ENCODE results near the gene MAD1L1. TPM values are rescaled to one million over a fixed set of nuclear protein-coding genes. Genes with fewer than 3 reads are reported as not detected.
"Not testable (repeated sequence)": the region's sequence is repeated elsewhere in the genome, so short reads cannot be mapped to it uniquely, and the experiment has no call there.

MAD1L1 gene
- polyA plus RNA-seq, 4 donors = 12.3 to 21.7 (median 18.1) TPM

DNA sequence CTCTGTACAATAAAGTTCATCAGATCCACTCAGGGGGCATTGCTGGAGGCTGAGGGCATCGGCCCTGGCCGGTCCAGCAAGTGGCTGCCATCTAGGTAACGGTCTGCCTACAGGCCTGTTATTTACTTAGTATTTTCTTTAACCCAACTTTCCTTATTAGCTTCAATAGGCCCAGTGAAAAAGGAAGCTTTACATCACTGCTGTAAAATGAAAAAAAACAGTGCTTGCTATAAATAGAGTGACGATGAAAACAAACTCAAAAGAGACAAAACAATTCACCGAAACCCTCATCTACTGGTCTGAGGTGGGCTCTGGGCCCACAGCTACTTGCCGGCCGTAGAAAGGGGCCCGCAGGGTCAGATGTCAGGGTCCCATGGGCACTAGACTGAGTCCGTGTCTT, 370.2 kb downstream of the MAD1L1 start:
- 73 to 95% (median 80%) methylated on average over 9 of the region's 9 CpGs for WGBS, 3 donors
- no peak for DNase-seq
- Histone ChIP-seq H3K4me1 (ENCODE audit: control insufficient read depth in 3 of 3, insufficient read depth in 2 of 3, low read depth in 1 of 3, low read length in 2 of 3) (no peaks in the 10 kb centered on the region), H3K4me3 (ENCODE audit: low read depth in 1 of 3, low read length in 3 of 3) (no peak overlapping the region), H3K27me3 (ENCODE audit: control insufficient read depth in 3 of 3, insufficient read depth in 3 of 3, low read length in 3 of 3) (no peaks in the 10 kb centered on the region), H3K27ac (ENCODE audit: low read depth in 1 of 3, low read length in 2 of 3) (no peak overlapping the region), H3K36me3 (ENCODE audit: control insufficient read depth in 3 of 3, insufficient read depth in 2 of 3, low read depth in 1 of 3, low read length in 3 of 3) (peaks cover 0 to 4% (median 0%) of the 10 kb centered on the region in 3 donors), H3K9me3 (ENCODE audit: control insufficient read depth in 2 of 2, insufficient read depth in 1 of 2, low read depth in 1 of 2, low read length in 1 of 2) (no peaks in the 10 kb centered on the region)
- FAIRE-seq = no peak

DNA sequence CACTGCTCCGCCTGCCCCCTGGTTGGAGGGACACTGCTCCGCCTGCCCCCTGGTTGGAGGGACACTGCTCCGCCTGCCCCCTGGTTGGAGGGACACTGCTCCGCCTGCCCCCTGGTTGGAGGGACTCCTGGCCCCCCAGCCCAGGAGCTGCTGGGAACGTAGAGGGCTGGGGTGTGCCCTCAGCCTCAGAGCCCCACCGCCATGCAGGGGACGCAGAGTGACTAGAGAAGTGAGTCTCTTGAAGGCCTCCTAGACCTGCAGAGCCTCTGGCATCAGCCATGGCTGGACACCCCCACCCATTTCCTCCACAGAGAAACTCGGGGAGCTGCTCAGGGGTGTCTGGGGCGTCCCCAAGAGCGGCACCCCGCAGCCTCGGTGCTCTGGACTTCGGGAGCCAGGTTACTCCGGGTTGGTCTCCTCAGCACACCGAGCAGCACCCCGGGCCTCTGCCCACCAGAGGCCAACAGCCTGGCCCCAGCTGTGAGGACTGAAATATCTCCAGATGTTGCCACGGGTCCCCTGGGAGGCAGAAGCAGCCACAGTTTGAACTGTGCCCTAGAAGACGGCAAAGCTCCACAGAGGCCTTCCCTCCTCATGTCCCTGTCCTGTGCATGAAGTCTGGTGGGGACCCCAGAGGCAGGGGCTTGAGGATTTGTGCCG, 370.8 kb downstream of the MAD1L1 start:
- no peak for DNase-seq
- WGBS, 3 donors = 83 to 97% (median 94%) methylated on average over 15 to 17 of the region's 19 CpGs
- H3K27ac ChIP-seq (ENCODE audit: low read depth in 1 of 3, low read length in 2 of 3) = no peak overlapping the region

DNA sequence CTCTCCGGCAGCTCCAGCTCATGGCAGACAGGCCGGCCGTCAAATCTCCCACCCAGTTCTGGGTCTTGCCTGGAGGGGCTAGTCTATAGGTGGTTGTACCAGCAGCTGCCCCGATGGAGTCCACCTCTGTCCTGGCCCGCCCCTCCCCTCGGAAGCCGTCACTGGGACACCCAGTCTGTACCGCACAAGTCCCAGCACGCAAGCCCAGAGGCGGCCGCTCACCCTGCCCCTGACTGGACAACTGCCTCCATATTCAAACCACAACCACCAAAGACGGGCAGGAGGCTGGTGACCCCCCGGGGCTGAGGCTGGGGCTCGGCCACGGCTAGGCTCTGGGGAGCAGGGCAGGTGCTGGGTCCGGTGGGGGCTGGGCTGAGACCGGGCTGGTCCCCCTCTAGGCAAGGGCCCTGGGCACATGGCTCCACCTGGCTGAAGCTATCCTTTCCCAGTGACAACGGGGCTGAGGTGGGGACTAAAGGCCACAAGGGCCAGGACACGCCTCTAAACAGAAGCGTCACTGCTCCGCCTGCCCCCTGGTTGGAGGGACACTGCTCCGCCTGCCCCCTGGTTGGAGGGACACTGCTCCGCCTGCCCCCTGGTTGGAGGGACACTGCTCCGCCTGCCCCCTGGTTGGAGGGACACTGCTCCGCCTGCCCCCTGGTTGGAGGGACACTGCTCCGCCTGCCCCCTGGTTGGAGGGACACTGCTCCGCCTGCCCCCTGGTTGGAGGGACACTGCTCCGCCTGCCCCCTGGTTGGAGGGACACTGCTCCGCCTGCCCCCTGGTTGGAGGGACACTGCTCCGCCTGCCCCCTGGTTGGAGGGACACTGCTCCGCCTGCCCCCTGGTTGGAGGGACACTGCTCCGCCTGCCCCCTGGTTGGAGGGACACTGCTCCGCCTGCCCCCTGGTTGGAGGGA, 371.6 kb downstream of the MAD1L1 start:
- not testable (repeated sequence) for H3K9me3 ChIP-seq (ENCODE audit: control insufficient read depth in 2 of 2, insufficient read depth in 1 of 2, low read depth in 1 of 2, low read length in 1 of 2); H3K36me3 ChIP-seq (ENCODE audit: control insufficient read depth in 3 of 3, insufficient read depth in 2 of 3, low read depth in 1 of 3, low read length in 3 of 3); H3K4me3 ChIP-seq (ENCODE audit: low read depth in 1 of 3, low read length in 3 of 3); H3K4me1 ChIP-seq (ENCODE audit: control insufficient read depth in 3 of 3, insufficient read depth in 2 of 3, low read depth in 1 of 3, low read length in 2 of 3); DNase-seq; FAIRE-seq; H3K27me3 ChIP-seq (ENCODE audit: control insufficient read depth in 3 of 3, insufficient read depth in 3 of 3, low read length in 3 of 3); H3K27ac ChIP-seq (ENCODE audit: low read depth in 1 of 3, low read length in 2 of 3)
- WGBS, 3 donors = 89 to 93% (median 92%) methylated on average over 21 to 23 of the region's 33 CpGs

More for the DNA sequence above, 370.8 kb downstream of the MAD1L1 start:
- Histone ChIP-seq H3K9me3 (ENCODE audit: control insufficient read depth in 2 of 2, insufficient read depth in 1 of 2, low read depth in 1 of 2, low read length in 1 of 2) (no peaks in the 10 kb centered on the region), H3K4me3 (ENCODE audit: low read depth in 1 of 3, low read length in 3 of 3) (no peak overlapping the region), H3K4me1 (ENCODE audit: control insufficient read depth in 3 of 3, insufficient read depth in 2 of 3, low read depth in 1 of 3, low read length in 2 of 3) (no peaks in the 10 kb centered on the region), H3K36me3 (ENCODE audit: control insufficient read depth in 3 of 3, insufficient read depth in 2 of 3, low read depth in 1 of 3, low read length in 3 of 3) (peaks cover 0 to 4% (median 0%) of the 10 kb centered on the region in 3 donors), H3K27me3 (ENCODE audit: control insufficient read depth in 3 of 3, insufficient read depth in 3 of 3, low read length in 3 of 3) (no peaks in the 10 kb centered on the region)
- no peak for FAIRE-seq

DNA sequence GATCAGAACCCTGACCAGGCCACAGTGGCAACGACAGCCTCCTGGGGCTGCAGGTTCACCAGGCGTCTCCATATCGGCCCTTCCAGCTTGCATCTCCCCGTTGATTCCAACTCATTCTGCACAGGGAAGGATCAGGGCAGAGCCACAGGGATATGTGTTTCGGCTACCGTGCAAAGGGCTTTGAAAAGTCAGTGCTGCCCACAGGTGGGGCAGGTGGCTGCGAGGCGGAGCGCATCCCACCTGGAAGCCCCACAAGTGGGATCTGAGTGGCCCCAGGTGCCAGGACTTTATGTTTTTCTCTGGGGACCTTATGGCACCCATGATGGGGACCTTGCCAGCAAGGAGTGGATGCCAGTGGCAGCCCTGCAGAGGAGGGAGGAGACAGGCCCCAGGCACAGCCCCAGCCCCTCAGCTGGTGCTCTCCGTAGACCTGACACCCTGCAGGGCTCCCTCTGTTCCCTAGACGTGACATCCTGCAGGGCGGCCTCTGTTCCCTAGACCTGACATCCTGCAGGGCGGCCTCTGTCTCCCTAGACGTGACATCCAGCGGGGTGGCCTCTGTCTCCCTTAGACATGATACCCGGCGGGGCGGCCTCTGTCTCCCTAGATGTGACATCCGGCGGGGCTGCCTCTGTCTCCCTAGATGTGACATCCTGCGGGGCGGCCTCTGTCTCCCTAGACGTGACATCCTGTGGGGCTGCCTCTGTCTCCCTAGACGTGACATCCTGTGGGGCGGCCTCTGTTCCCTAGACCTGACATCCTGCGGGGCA, 373.3 kb downstream of the MAD1L1 start:
- peaks cover 0 to 4% (median 0%) of the 10 kb centered on the region in 3 donors for H3K36me3 ChIP-seq (ENCODE audit: control insufficient read depth in 3 of 3, insufficient read depth in 2 of 3, low read depth in 1 of 3, low read length in 3 of 3)
- 92 to 94% (median 93%) methylated on average over 26 of the region's 26 CpGs for WGBS, 3 donors
- H3K27ac ChIP-seq (ENCODE audit: low read depth in 1 of 3, low read length in 2 of 3) = no peak overlapping the region
- no peaks in the 10 kb centered on the region for H3K27me3 ChIP-seq (ENCODE audit: control insufficient read depth in 3 of 3, insufficient read depth in 3 of 3, low read length in 3 of 3)
- DNase-seq (no peak), FAIRE-seq (no peak)
- no peak overlapping the region for H3K4me3 ChIP-seq (ENCODE audit: low read depth in 1 of 3, low read length in 3 of 3)
- no peaks in the 10 kb centered on the region for H3K9me3 ChIP-seq (ENCODE audit: control insufficient read depth in 2 of 2, insufficient read depth in 1 of 2, low read depth in 1 of 2, low read length in 1 of 2)
- peaks cover 0 to 9% (median 0%) of the 10 kb centered on the region in 3 donors for H3K4me1 ChIP-seq (ENCODE audit: control insufficient read depth in 3 of 3, insufficient read depth in 2 of 3, low read depth in 1 of 3, low read length in 2 of 3)

DNA sequence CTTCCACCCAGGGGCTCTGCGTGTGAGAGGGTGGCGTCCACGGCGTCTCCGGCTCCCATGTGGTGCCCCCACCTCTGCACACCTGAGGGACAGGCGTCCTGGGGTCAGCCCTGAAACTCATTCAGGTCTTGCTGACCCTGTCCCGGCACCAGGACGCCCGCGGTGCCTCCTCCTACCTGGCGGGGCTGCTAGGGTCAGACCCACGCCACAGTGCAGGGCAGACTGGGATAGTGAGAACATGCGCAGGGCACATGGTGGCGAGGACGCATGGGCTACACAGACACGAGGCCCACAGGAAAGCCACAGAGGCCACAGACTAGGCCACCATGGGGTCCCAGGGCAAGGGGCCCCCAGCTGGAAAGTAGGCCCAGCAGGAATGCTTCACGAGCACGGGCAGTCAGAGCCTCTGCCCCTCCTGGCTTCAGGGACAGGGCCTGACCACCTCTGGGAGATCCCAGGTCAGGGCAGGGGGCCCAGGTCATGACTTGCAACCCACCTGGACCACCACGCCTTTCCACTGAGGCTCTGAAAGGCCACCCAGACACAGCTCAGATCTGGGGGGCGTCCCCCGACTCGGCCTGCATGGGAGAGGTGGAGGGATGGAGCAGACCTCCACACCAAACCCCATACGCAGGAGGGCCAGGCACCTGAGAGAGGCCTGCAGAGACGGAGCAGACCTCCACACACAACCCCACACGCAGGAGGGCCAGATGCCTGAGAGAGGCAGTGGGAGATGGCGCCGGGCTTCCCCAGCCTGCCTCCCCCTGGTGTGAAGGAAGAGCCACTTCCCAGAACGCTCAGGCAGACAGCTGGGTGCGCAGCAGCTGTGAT, 374.1 kb downstream of the MAD1L1 start:
- FAIRE-seq (no peak), DNase-seq (no peak)
- Histone ChIP-seq H3K27ac (ENCODE audit: low read depth in 1 of 3, low read length in 2 of 3) (no peak overlapping the region), H3K9me3 (ENCODE audit: control insufficient read depth in 2 of 2, insufficient read depth in 1 of 2, low read depth in 1 of 2, low read length in 1 of 2) (no peaks in the 10 kb centered on the region), H3K36me3 (ENCODE audit: control insufficient read depth in 3 of 3, insufficient read depth in 2 of 3, low read depth in 1 of 3, low read length in 3 of 3) (no peaks in the 10 kb centered on the region), H3K4me1 (ENCODE audit: control insufficient read depth in 3 of 3, insufficient read depth in 2 of 3, low read depth in 1 of 3, low read length in 2 of 3) (peaks cover 0 to 11% (median 0%) of the 10 kb centered on the region in 3 donors), H3K27me3 (ENCODE audit: control insufficient read depth in 3 of 3, insufficient read depth in 3 of 3, low read length in 3 of 3) (no peaks in the 10 kb centered on the region), H3K4me3 (ENCODE audit: low read depth in 1 of 3, low read length in 3 of 3) (no peak overlapping the region)
- WGBS, 3 donors = 95 to 96% (median 95%) methylated on average over 29 of the region's 29 CpGs

DNA sequence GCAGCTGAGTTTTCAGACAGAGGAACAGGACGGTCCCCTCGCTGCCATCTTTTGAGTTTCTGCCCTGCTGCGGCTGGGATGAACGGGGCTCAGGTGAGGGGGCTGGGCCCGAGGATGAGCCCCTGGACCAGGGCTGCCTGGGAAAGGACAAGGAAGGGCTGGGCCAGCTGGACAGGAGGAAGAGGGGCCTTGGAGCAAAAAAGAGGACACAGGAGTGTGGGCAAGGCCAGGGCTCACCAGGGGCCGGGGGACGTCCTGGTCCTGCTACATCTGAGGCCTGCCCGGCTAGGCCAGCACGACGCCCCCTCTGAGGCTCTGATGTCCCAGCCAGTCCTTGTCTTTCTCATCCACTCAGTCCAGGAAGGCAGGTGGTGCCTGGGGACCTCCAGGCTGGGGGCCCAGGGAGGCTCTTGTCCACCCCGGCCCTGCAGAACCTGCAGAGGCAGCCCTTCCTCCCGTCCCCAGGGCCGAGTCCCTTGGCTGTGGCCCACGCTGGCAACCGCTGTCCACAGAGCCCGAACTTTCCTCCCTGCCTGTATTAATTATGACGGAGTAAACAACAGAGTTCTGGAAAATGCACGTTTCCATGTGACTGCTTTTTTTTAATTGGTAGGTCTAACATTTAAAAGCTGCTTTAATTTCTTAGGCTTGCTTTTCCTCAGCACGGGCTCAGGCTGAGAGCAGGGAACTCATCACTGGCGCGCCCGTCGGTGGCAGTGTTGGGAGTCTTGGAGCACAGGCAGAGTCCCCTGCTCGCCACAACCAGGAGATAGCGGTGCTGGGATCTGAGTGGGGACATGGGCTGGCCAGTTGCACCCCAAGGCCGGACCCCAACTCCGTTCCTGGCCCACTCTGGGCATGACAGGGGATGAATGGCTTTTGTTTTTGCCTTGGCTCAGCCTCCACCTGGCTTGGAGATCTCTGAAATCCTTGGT, 375.0 kb downstream of the MAD1L1 start:
- no peak overlapping the region for H3K27ac ChIP-seq (ENCODE audit: low read depth in 1 of 3, low read length in 2 of 3)

DNA sequence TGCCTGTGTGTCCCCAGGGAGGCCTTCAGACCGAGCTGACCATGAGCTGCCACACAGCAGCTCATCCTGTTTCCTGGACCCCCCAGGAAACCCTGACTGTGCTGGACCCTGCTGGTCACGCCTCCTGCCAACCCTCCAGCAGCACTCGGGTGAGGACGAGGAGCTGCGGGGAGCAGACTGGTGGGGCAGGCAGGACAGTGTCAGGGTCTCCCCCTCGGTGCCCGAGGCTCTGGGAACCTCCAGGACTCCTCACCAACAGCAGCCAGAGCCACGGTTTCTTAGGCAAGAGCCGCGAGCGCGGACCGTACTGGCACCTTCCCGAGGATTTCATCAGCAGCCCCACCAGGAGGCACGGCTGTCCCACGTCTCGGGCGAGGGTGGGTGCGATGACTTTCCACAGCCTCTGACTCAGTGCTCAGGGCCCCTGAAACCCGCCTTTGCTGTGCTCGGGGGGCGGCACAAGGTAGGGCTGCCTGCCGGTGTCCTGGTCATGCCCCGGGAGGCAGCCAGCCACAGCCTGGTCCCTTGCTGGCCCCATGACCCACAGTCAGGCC, 375.8 kb downstream of the MAD1L1 start:
- H3K4me3 ChIP-seq (ENCODE audit: low read depth in 1 of 3, low read length in 3 of 3) = no peak overlapping the region
- peaks cover 0 to 22% (median 0%) of the 10 kb centered on the region in 3 donors for H3K4me1 ChIP-seq (ENCODE audit: control insufficient read depth in 3 of 3, insufficient read depth in 2 of 3, low read depth in 1 of 3, low read length in 2 of 3)
- DNase-seq (no peak), FAIRE-seq (no peak)
- H3K36me3 ChIP-seq (ENCODE audit: control insufficient read depth in 3 of 3, insufficient read depth in 2 of 3, low read depth in 1 of 3, low read length in 3 of 3) = no peaks in the 10 kb centered on the region
- H3K9me3 ChIP-seq (ENCODE audit: control insufficient read depth in 2 of 2, insufficient read depth in 1 of 2, low read depth in 1 of 2, low read length in 1 of 2) = no peaks in the 10 kb centered on the region
- H3K27ac ChIP-seq (ENCODE audit: low read depth in 1 of 3, low read length in 2 of 3) = no peak overlapping the region
- H3K27me3 ChIP-seq (ENCODE audit: control insufficient read depth in 3 of 3, insufficient read depth in 3 of 3, low read length in 3 of 3) = no peaks in the 10 kb centered on the region
- WGBS, 3 donors = 89 to 96% (median 93%) methylated on average over 22 to 24 of the region's 24 CpGs

More for the DNA sequence above, 375.0 kb downstream of the MAD1L1 start:
- FAIRE-seq = no peak
- H3K9me3 ChIP-seq (ENCODE audit: control insufficient read depth in 2 of 2, insufficient read depth in 1 of 2, low read depth in 1 of 2, low read length in 1 of 2) = no peaks in the 10 kb centered on the region
- H3K36me3 ChIP-seq (ENCODE audit: control insufficient read depth in 3 of 3, insufficient read depth in 2 of 3, low read depth in 1 of 3, low read length in 3 of 3) = no peaks in the 10 kb centered on the region
- WGBS, 3 donors = 94 to 97% (median 96%) methylated on average over 23 to 27 of the region's 27 CpGs
- DNase-seq = no peak
- H3K4me1 ChIP-seq (ENCODE audit: control insufficient read depth in 3 of 3, insufficient read depth in 2 of 3, low read depth in 1 of 3, low read length in 2 of 3) = peaks cover 0 to 20% (median 0%) of the 10 kb centered on the region in 3 donors
- no peak overlapping the region for H3K4me3 ChIP-seq (ENCODE audit: low read depth in 1 of 3, low read length in 3 of 3)
- H3K27me3 ChIP-seq (ENCODE audit: control insufficient read depth in 3 of 3, insufficient read depth in 3 of 3, low read length in 3 of 3) = no peaks in the 10 kb centered on the region
